DOHH2 (cell line): ENCODE data around the gene CCDC91.

ENCODE experiments used
- H3F3A ChIP-seq: fragments of 200-600 bp; sonication (generic), shearing (Covaris generic); 2 replicates; pipeline ENCODE4 v1.6.0; 2016; ENCODE audit warnings: antibody characterized with exemption, mild to moderate bottlenecking; ENCODE audit not compliant: control insufficient read depth, insufficient read depth
- H3K27ac ChIP-seq: fragments of 200-600 bp; sonication (generic); 2 replicates; pipeline ENCODE4 v1.5.1; 2014; ENCODE audit warnings: low read depth, mild to moderate bottlenecking, low read length, moderate library complexity
- H3K27me3 ChIP-seq: fragments of 200-600 bp; sonication (generic); 2 replicates; pipeline ENCODE4 v1.6.1; 2014; ENCODE audit warnings: mild to moderate bottlenecking, low read length, mixed read lengths; ENCODE audit not compliant: control insufficient read depth
- H3K36me3 ChIP-seq: fragments of 200-600 bp; sonication (generic); 2 replicates; pipeline ENCODE4 v1.6.1; 2014; ENCODE audit warnings: mild to moderate bottlenecking, low read length, moderate library complexity, mixed read lengths; ENCODE audit not compliant: control insufficient read depth
- H3K4me1 ChIP-seq: fragments of 200-600 bp; sonication (generic); 2 replicates; pipeline ENCODE4 v1.6.1; 2014; ENCODE audit warnings: mild to moderate bottlenecking, low read length, mixed read lengths; ENCODE audit not compliant: control insufficient read depth
- H3K4me2 ChIP-seq: fragments of 200-600 bp; sonication (generic); 2 replicates; pipeline ENCODE4 v1.6.0; 2014; ENCODE audit warnings: mild to moderate bottlenecking, low read length, moderate library complexity
- H3K4me3 ChIP-seq: fragments of 200-600 bp; sonication (generic); 2 replicates; pipeline ENCODE4 v1.5.1; 2014; ENCODE audit warnings: mild to moderate bottlenecking, low read length, mixed read lengths
- H3K79me2 ChIP-seq: fragments of 200-600 bp; sonication (generic); 2 replicates; pipeline ENCODE4 v1.6.1; 2014; ENCODE audit warnings: mild to moderate bottlenecking, low read length, mixed read lengths; ENCODE audit not compliant: control insufficient read depth
- H3K9me2 ChIP-seq: fragments of 200-600 bp; sonication (generic); replicated peaks from 2 replicates; pipeline ENCODE4 v1.6.1; 2014; ENCODE audit warnings: mild to moderate bottlenecking, low read length, mixed read lengths; ENCODE audit not compliant: control insufficient read depth
- H3K9me3 ChIP-seq: fragments of 200-600 bp; sonication (generic); 2 replicates; pipeline ENCODE4 v1.6.1; 2014; ENCODE audit warnings: antibody characterized with exemption, low read length, mixed read lengths; ENCODE audit not compliant: control insufficient read depth, insufficient read depth
- H4K20me1 ChIP-seq: fragments of 200-600 bp; sonication (generic); 2 replicates; pipeline ENCODE4 v1.6.0; 2014; ENCODE audit warnings: low read depth, mild to moderate bottlenecking, antibody characterized with exemption, low read length, moderate library complexity; ENCODE audit not compliant: control insufficient read depth, insufficient read depth
- EZH2phosphoT487 ChIP-seq: fragments of 200-600 bp; sonication (generic); IDR thresholded peaks from 2 replicates; pipeline ENCODE4 v1.6.1; 2017; ENCODE audit warnings: borderline replicate concordance, mild to moderate bottlenecking, antibody characterized with exemption, low read length, moderate library complexity, mixed read lengths
- TF ChIP-seq, protein P1 (sequence below): fragments of 200-600 bp; sonication (generic); IDR thresholded peaks from one replicate; pipeline ENCODE4 v1.5.1; 2014; ENCODE audit warnings: antibody characterized with exemption, mild to moderate bottlenecking, low read depth, low read length; ENCODE audit not compliant: poor library complexity, severe bottlenecking

The CCDC91 gene

DNA sequence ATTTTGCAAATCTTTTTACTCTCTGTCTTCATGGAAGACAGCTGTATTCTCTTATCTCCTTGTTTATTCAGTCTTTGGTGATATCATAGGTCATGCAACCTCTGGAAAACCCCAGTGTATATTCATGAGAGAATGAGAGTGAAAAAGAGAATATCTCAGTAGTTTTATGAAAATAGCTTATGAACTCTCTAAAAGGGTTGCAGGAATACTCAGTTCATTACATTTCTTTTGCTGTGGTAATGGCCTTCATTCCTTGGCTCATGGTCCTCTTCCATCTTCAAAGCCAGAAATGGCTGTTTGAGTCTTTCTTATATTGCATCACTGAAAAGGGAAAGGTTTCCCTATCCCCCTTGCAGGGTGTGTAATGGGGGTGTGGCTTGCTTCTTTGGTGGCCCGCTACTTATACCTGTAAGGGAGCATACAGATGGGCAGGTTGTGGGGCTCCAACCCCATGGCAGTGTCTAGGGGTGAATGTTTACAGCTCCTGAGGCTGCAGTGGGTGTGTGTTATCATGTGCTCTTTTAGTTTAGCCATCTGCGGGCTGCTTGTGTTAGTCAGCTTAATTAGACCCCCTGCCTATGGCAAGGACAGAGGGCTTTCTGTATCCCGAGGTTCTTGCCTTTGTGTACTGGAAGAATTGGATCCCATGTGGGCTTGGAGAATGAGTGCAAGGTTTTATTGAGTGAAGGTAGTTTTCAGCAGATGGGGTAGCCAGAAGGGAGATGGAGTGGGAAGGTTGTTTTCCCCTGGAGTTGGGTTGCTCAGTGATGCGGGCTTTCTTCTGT, 150.2 kb downstream of the CCDC91 start:
- Histone ChIP-seq H3K79me2 (no peaks in the 10 kb centered on the region), H3K27me3 (no peaks in the 10 kb centered on the region), H3K27ac (no peak overlapping the region), H3K36me3 (no peaks in the 10 kb centered on the region), H3K4me1 (no peaks in the 10 kb centered on the region), H3K9me3 (no peaks in the 10 kb centered on the region), H3F3A (no peaks in the 10 kb centered on the region), H4K20me1 (no peaks in the 10 kb centered on the region), H3K4me3 (no peak overlapping the region), H3K9me2 (no peaks in the 10 kb centered on the region), H3K4me2 (no peak overlapping the region)
- TF ChIP-seq, protein P1, sequence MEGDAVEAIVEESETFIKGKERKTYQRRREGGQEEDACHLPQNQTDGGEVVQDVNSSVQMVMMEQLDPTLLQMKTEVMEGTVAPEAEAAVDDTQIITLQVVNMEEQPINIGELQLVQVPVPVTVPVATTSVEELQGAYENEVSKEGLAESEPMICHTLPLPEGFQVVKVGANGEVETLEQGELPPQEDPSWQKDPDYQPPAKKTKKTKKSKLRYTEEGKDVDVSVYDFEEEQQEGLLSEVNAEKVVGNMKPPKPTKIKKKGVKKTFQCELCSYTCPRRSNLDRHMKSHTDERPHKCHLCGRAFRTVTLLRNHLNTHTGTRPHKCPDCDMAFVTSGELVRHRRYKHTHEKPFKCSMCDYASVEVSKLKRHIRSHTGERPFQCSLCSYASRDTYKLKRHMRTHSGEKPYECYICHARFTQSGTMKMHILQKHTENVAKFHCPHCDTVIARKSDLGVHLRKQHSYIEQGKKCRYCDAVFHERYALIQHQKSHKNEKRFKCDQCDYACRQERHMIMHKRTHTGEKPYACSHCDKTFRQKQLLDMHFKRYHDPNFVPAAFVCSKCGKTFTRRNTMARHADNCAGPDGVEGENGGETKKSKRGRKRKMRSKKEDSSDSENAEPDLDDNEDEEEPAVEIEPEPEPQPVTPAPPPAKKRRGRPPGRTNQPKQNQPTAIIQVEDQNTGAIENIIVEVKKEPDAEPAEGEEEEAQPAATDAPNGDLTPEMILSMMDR, result no peak
- TF ChIP-seq EZH2phosphoT487, result no peak

DNA sequence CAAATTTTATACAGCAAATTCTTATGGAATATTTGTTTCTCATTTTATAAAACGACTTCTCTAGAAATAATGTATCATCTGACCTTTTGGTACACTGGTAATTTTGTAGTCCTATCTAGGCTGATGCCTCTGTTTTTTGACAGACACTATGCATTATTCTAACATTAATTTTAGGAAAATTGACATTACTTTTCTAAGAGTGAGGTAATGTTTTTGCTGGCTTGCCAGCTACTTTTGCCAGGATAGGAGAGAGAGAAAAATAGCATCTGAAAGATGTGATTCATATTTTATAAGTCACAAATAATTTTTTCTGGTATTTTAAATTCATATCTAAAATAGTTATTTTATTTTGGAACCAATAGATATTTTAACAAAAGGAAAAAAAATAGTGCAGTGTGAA, 153.5 kb downstream of the CCDC91 start:
- no peaks in the 10 kb centered on the region for H3K9me2 ChIP-seq

GRCh38 chr12:28346567-28346966, 156.3 kb downstream of the CCDC91 start:
- H3K79me2 ChIP-seq, result no peaks in the 10 kb centered on the region
- no peaks in the 10 kb centered on the region for H3K4me1 ChIP-seq
- H3F3A ChIP-seq, result no peaks in the 10 kb centered on the region
- no peaks in the 10 kb centered on the region for H3K9me2 ChIP-seq
- H3K27ac ChIP-seq, result no peak overlapping the region
- H3K4me2 ChIP-seq, result no peak overlapping the region
- H3K36me3 ChIP-seq, result peaks cover 2% of the 10 kb centered on the region; the same call in 1 of the 2 replicates
- H3K4me3 ChIP-seq, result no peak overlapping the region
- TF ChIP-seq, protein P1, result no peak
- no peak for TF ChIP-seq EZH2phosphoT487
- H4K20me1 ChIP-seq, result no peaks in the 10 kb centered on the region
- no peaks in the 10 kb centered on the region for H3K27me3 ChIP-seq
- no peaks in the 10 kb centered on the region for H3K9me3 ChIP-seq

More for the DNA sequence above, 153.5 kb downstream of the CCDC91 start:
- TF ChIP-seq EZH2phosphoT487, result no peak
- TF ChIP-seq, protein P1, result no peak
- no peaks in the 10 kb centered on the region for H3K4me1 ChIP-seq
- no peaks in the 10 kb centered on the region for H4K20me1 ChIP-seq
- no peak overlapping the region for H3K27ac ChIP-seq
- no peak overlapping the region for H3K4me2 ChIP-seq
- H3K79me2 ChIP-seq, result no peaks in the 10 kb centered on the region
- no peaks in the 10 kb centered on the region for H3K27me3 ChIP-seq
- no peaks in the 10 kb centered on the region for H3F3A ChIP-seq
- no peak overlapping the region for H3K4me3 ChIP-seq
- H3K36me3 ChIP-seq, result no peaks in the 10 kb centered on the region
- no peaks in the 10 kb centered on the region for H3K9me3 ChIP-seq
